Fibroblast of skin of back (primary cell): ENCODE measurements around the gene RND3.

Experiments used
- DNase-seq: peaks from one replicate; pipeline ENCODE4 v3.0.0-alpha.2; 2013

Gene RND3

GRCh38 chr2:150476286-150476685, 11.2 kb downstream of the RND3 start:
- no peak for DNase-seq

GRCh38 chr2:150475479-150476250, 11.8 kb downstream of the RND3 start:
- DNase-seq: no peak

- peak; percentile 59 for DNase-seq
Measured at GRCh38 chr2:150474326-150475074, 13.0 kb downstream of the RND3 start.

DNA sequence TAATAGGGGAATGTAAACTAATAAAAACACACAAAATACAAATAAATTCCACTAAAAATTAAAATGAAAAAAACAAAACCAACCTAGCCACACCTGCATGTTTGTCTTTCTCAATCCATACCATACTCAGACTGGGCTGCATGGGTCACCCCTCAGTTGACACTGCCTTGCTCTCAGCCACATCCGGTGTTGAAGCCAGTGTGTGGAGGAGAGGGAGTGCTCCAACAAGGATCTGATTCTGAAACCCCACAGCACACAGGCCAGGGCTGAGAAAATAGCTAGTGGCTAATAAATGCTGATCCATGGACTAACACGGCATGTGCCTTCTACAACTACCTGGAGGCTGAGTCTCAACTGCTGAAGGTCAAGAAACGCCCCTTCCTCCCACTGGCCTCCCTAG, 13.7 kb downstream of the RND3 start:
- DNase-seq: no peak

DNA sequence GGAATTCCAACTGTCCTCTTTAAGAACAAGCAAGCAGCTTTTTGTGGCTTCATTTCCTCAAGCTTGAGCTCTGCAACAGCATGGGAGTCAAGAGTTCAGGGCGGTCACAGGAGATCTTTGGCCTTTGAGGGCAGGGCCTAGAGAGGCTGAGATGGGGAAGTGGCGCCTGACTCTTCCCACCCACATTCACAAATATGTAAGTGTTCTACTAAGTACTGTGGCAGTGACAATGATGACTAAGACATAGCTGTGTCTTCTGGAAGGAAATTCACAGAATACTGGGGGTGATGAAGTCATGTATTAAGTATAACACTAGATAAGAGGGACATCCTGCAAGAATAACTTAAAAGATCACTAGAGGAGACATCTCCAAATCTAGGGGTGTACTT, 15.0 kb downstream of the RND3 start:
- peak; percentile 97 for DNase-seq

GRCh38 chr2:150471813-150472510, 15.5 kb downstream of the RND3 start:
- DNase-seq: no peak

- DNase-seq: no peak
Measured at GRCh38 chr2:150470435-150470834, 17.0 kb downstream of the RND3 start.

- DNase-seq: no peak
Measured at GRCh38 chr2:150469706-150470274, 17.7 kb downstream of the RND3 start.

DNA sequence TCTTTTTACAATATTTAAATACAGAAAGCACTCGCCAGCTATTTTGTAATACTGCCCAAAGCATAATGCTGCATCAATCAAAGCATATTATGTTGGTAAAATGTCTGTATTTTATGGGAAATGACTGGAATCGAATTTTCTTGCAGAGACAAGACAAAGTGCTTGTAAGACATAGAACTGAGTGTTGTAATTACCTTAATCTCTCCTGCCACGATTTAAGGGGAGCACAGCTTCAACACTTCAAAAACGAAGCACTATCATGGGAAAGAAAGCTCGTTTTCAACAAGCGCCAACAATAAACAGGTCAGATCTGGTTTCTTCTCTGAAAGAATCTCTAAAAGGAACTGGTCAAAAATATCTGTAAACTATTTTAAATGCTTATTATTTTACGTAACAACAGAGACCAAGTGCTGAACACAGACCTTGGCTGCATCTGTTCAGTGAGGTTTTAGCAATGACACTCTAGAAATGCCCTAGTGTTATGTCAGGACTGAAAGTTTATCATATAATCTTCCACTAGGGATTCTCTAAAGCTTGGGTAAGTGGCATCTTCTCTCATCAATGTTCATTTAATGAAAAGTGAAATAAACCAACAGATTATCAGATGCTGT, 19.0 kb downstream of the RND3 start:
- no peak for DNase-seq

DNA sequence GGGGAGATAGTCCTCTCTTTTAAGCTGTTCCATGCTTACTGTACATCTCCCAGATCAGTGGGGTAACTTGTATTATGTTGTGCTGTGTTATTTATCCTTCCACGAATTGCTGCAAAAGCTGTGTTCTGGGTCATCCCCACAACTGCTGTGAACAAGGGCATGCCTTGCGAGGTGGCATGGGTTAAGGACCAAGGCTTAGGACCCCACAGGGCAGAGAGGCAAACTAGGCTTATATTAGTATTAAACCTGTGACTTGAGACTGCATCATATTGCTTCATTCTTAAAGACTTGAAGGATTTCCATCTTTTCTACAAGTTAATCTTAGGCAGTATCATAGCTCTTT, 19.9 kb downstream of the RND3 start:
- no peak for DNase-seq

GRCh38 chr2:150466741-150467620, 20.5 kb downstream of the RND3 start:
- peak; percentile 86 for DNase-seq

DNA sequence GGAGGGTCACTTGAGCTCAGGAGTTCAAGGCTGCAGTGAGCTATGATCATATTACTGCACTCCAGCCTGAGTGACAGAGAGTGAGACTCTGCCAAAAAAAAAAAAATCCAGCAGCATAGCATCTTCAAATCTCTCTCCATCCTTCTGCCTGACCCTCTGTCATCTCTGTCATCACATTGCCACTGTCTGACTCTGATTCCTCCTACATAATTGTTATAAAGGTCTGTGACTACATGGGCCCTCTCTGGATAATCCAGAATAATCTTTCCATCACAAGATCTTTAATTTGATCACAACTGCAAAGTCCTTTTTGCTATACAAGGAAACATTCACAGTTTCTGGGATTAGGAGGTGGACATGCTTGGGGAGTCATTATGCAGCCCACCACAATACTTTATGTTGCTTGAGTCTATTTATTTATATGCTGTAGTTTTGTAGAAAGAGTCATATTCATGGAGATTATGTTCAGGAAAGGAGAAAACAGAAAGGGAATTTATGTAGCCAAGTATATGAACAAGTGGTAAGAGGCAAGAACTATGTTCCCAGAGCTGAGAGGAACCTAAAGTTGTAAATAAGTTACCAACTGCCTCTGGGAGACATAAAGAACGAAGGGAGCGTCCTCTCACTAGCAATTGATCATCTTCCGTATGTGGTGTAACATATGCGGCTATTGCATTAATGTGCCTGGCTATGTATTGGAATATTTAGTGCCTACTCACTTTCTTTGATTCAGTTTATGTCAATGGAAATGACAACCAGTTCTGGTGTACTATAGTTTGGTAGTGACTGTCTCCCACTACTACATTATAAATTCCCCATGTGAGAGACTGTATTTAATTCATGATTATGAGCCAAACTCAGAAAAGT, 21.5 kb downstream of the RND3 start:
- DNase-seq: no peak

- DNase-seq: no peak
Measured at GRCh38 chr2:150464986-150465385, 22.5 kb downstream of the RND3 start.

- DNase-seq: no peak
Measured at GRCh38 chr2:150464270-150464669, 23.2 kb downstream of the RND3 start.

DNA sequence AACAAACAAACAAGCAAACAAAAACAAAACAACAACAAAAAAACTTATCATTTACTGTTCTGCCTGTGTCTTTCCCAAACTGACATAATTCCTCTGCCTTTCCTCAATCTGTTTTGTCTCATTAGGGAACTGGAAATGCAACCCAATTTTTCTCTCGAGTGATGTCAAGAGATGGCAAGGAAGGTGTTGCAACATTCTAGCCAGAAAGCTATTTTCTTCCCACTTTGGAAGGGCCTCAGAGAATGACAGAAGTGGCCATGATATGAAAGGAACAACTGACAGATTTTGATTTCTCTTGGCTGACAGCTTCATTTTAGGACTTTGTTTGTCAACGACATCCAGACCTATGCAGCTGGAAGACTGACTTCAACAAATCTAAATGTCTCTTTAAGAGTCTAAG, 24.7 kb downstream of the RND3 start:
- DNase-seq: no peak

DNA sequence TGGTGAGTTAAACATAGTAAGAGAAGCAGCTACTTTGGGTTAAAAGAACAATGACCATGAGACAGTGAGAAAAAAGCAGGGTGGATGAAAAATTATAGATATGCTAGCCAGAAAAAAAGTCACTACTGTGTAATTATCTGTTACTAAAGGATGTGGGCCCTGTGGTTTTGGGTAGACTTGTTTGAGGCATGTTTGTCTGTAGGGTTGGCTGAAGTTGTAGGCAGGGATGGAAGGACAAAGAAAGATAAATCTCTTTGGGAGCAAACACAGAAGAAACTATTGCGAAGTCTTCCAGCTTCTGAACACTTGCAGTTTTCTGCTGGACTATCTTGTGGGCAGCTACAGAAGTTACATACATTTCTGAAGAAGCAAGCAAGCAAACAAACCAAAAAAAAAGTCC, 28.2 kb downstream of the RND3 start:
- no peak for DNase-seq

GRCh38 chr2:150450765-150451164, 36.7 kb downstream of the RND3 start:
- DNase-seq: no peak

DNA sequence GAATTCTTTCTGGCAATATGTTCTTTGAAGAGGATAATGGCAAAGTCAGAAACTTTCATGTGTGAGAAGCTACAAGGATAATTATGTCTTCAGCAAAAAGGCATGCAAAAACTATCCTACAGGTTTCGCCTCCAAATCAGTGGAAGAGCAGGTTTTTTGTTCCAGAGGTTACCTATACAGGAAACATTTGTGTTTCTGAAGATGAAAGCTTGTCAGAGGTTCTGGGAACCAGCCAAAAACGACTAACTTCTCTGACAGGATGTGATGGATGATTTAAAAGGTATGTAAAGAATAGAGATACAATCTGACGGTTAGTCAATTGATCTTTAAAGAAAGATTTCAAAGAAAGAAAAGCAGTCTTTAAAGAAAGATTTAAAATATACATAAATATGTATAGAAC, 37.6 kb downstream of the RND3 start:
- no peak for DNase-seq

DNA sequence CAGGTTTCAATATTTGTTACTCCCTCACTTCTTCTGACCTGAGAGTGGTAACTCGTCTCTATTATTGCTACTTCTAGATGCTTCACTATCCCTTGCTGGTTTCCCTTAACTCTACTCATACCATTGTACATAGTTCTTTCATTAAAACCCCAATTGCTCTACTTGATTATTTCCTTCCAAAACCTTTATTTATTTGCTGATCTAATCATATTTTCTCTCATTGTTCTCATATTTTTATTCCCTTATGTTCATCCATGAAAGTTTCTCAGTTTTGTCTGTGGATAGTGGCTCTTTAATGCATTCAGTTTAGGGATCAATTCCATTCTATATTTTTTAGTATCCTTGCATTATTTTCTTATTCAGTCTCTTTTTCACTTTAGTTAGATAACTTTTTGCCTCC, 42.1 kb downstream of the RND3 start:
- DNase-seq: no peak

- no peak for DNase-seq
Measured at GRCh38 chr2:150442484-150442883, 45.0 kb downstream of the RND3 start.

DNA sequence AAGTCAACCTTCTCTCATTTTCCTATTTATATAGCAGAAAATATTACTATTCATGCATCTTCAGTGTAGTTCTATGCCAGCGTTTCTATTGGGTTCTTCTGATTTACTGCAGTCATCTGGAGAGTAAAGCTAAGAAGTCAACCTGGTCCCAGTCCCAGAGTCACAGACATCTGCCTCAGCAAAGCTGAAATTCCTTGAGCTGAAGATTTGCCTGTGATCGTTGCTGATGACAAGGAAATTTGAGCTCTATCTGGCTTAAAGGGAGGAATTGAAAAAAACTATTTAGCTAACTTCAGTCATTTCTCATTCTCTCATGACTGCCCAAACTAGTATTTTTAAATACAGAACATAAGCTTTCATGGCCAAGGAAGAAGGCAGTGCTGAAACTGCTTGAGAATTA, 45.7 kb downstream of the RND3 start:
- DNase-seq: no peak
